BE2C (cell line): ENCODE data around the gene PTPRQ.

ENCODE experiments used
- DNase-seq: peaks from one replicate; pipeline ENCODE4 v3.0.0-alpha.2; 2020
- H3K27me3 ChIP-seq: fragments of 250-450 bp; sonication (Bioruptor Pico); 2 replicates; pipeline ENCODE4 v1.5.1; 2020; ENCODE audit warnings: mild to moderate bottlenecking
- H3K36me3 ChIP-seq: fragments of 250-450 bp; sonication (Bioruptor Pico); 2 replicates; pipeline ENCODE4 v1.5.1; 2020; ENCODE audit warnings: mild to moderate bottlenecking
- H3K4me1 ChIP-seq: fragments of 250-450 bp; sonication (Bioruptor Pico); 2 replicates; pipeline ENCODE4 v1.5.1; 2020
- H3K4me3 ChIP-seq: 2 replicates; pipeline ENCODE4 v1.5.1; 2011; ENCODE audit warnings: low read depth, low read length
- H3K9me3 ChIP-seq: fragments of 250-450 bp; sonication (Bioruptor Pico); 2 replicates; pipeline ENCODE4 v1.5.1; 2020
- TF ChIP-seq, protein P1 (sequence below): IDR thresholded peaks from 2 replicates; pipeline ENCODE4 v1.5.1; 2012; ENCODE audit warnings: mild to moderate bottlenecking, low read depth, low read length

PTPRQ gene

DNA sequence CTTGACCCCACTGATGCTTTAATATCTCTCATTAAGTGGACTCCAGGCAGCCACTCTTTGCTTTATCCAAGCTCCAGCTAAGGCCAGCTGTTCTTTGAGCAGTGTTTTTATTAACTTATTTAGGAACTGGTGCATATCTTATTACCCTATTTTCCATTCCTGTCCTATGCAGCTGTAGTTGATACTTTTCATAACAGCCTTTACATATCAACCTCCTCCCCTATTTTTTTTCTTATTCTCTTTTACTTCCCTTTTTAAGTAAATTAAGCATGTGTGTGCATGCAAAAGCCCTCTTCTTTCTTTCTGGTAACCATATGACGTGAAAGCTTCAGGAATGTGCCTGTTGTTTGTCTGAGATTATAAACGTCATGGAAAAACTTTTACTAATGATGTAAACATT is 121.2 kb downstream of the PTPRQ start:
- no peaks in the 10 kb centered on the region for H3K27me3 ChIP-seq
- H3K4me3 ChIP-seq: no peak overlapping the region
- TF ChIP-seq, protein P1, sequence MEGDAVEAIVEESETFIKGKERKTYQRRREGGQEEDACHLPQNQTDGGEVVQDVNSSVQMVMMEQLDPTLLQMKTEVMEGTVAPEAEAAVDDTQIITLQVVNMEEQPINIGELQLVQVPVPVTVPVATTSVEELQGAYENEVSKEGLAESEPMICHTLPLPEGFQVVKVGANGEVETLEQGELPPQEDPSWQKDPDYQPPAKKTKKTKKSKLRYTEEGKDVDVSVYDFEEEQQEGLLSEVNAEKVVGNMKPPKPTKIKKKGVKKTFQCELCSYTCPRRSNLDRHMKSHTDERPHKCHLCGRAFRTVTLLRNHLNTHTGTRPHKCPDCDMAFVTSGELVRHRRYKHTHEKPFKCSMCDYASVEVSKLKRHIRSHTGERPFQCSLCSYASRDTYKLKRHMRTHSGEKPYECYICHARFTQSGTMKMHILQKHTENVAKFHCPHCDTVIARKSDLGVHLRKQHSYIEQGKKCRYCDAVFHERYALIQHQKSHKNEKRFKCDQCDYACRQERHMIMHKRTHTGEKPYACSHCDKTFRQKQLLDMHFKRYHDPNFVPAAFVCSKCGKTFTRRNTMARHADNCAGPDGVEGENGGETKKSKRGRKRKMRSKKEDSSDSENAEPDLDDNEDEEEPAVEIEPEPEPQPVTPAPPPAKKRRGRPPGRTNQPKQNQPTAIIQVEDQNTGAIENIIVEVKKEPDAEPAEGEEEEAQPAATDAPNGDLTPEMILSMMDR: no peak
- no peaks in the 10 kb centered on the region for H3K9me3 ChIP-seq
- no peak for DNase-seq
- H3K36me3 ChIP-seq: no peaks in the 10 kb centered on the region
- H3K4me1 ChIP-seq: no peaks in the 10 kb centered on the region

DNA sequence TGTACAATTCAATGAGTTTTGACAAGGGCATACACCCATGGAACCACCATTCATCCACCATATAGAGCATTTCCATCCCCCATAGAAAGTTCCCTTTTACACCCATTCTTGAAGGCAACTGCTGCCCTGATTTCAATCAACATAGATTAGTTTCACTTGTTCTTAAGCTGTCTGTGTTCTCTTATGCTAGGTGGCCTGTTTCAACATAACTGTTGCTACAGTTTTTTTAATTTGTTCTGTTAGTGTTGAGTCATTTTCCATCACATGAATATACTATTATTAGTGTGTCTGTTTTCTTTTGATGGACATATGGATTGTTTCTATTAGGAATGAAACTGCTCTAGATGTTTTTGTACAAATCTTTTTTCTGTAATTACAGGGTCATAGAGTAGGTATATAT is 123.4 kb downstream of the PTPRQ start:
- DNase-seq: no peak
- H3K4me1 ChIP-seq: no peaks in the 10 kb centered on the region
- no peaks in the 10 kb centered on the region for H3K9me3 ChIP-seq
- H3K36me3 ChIP-seq: no peaks in the 10 kb centered on the region
- TF ChIP-seq, protein P1: no peak
- no peaks in the 10 kb centered on the region for H3K27me3 ChIP-seq
- no peak overlapping the region for H3K4me3 ChIP-seq

- Histone ChIP-seq H3K4me1 (no peaks in the 10 kb centered on the region), H3K4me3 (no peak overlapping the region), H3K27me3 (no peaks in the 10 kb centered on the region), H3K36me3 (no peaks in the 10 kb centered on the region), H3K9me3 (no peaks in the 10 kb centered on the region)
- TF ChIP-seq, protein P1: no peak
- DNase-seq: no peak
Observed at GRCh38 chr12:80576641-80577418, 132.8 kb downstream of the PTPRQ start.

GRCh38 chr12:80580254-80580653 is 136.2 kb downstream of the PTPRQ start:
- Histone ChIP-seq H3K4me1 (no peaks in the 10 kb centered on the region), H3K36me3 (no peaks in the 10 kb centered on the region), H3K27me3 (no peaks in the 10 kb centered on the region), H3K9me3 (no peaks in the 10 kb centered on the region), H3K4me3 (no peak overlapping the region)
- no peak for DNase-seq
- TF ChIP-seq, protein P1: no peak

DNA sequence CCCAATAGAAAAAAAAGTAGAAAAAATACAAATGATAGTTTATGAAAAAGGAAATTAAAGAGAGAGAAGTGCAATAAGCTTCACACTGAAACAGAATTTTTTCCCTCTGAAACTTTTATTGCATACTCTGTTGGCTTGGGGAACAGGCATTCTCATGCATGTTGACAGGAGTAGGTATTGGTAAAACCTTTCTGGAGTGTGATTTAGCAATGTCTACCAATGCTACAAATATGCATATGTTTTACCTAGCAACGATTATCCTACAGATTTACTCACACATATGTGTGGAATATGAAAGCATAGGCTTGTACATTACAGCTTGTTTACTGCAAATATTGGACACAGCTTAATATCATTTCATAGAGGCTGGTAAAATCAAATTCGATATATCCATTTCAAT is 137.7 kb downstream of the PTPRQ start:
- no peak for DNase-seq
- TF ChIP-seq, protein P1: no peak
- Histone ChIP-seq H3K27me3 (no peaks in the 10 kb centered on the region), H3K9me3 (no peaks in the 10 kb centered on the region), H3K4me3 (no peak overlapping the region), H3K4me1 (no peaks in the 10 kb centered on the region), H3K36me3 (no peaks in the 10 kb centered on the region)

- Histone ChIP-seq H3K27me3 (no peaks in the 10 kb centered on the region), H3K4me3 (no peak overlapping the region), H3K9me3 (no peaks in the 10 kb centered on the region), H3K36me3 (no peaks in the 10 kb centered on the region), H3K4me1 (no peaks in the 10 kb centered on the region)
- no peak for DNase-seq
- TF ChIP-seq, protein P1: no peak
Observed at GRCh38 chr12:80582431-80582830, 138.4 kb downstream of the PTPRQ start.
